GM23338 (cell line): ENCODE results near the gene AK9.

Experiments used
- CREB1 ChIP-seq: fragments of 250-450 bp; sonication (Bioruptor Pico); IDR thresholded peaks from 2 replicates; pipeline ENCODE4 v1.5.0; 2020; ENCODE audit warnings: low read depth, mild to moderate bottlenecking, moderate library complexity
- CTCF ChIP-seq, 2 experiments: fragments of 200-600 bp in 1 of 2; sonication (generic) in 1 of 2; conservative IDR thresholded peaks; 2 replicates each; pipeline versions ENCODE4 v1.5.1 to v1.6.1; 2016 to 2017; ENCODE audit warnings: antibody characterized with exemption in 2 of 2, low read depth in 2 of 2, mild to moderate bottlenecking in 2 of 2, moderate library complexity in 1 of 2
- ETS1 ChIP-seq: IDR thresholded peaks from 2 replicates; pipeline ENCODE4 v1.6.1; 2016; ENCODE audit warnings: antibody characterized with exemption
- EZH2phosphoT487 ChIP-seq: fragments of 200-600 bp; sonication (generic); IDR thresholded peaks from one replicate; pipeline ENCODE4 v1.8.1; 2018; ENCODE audit warnings: antibody characterized with exemption; ENCODE audit not compliant: unreplicated experiment
- ZNF331 ChIP-seq: fragments of 250-450 bp; sonication (Bioruptor Pico); IDR thresholded peaks from 2 replicates; pipeline ENCODE4 v1.5.0; 2020; ENCODE audit warnings: low read depth, mild to moderate bottlenecking, moderate library complexity

- TF ChIP-seq CTCF (conservative IDR thresholded peaks at IDR 0.05; ENCODE audit: low read depth in 2 of 2) (no peak), CREB1 (CRISPR knock-in tag) (no peak), ZNF331 (CRISPR knock-in tag) (no peak), ETS1 (no peak), EZH2phosphoT487 (no peak)
These were observed 31.7 kb upstream of the AK9 start for GRCh38 chr6:109722564-109723254.
